PC-9 (cell line): ENCODE measurements around the gene C19orf25. TPM values are rescaled to one million over a fixed set of nuclear protein-coding genes. Genes with fewer than 3 reads are reported as not detected.

ENCODE experiments used
- BruUV-seq: library from RNA; stranded (reverse); fragments of 400-500 nt; replicated peaks from 2 replicates; lab custom pipeline; 2021; lab: Mats Ljungman, UMichigan
- CTCF ChIA-PET: fragments of 300-600 bp; sonication (Branson Sonifier 250); formaldehyde crosslinking; loops from one replicate; lab custom pipeline; 2022; ENCODE audit warnings: antibody characterized with exemption; lab: Charles Lee
- POLR2A ChIA-PET: fragments of 300-600 bp; sonication (Branson Sonifier 250); formaldehyde crosslinking; loops from one replicate; lab custom pipeline; 2022; ENCODE audit warnings: antibody characterized with exemption; ENCODE audit not compliant: unreplicated experiment; lab: Charles Lee
- DNase-seq, 2 experiments: peaks; one replicate each; pipeline versions ENCODE4 v3.0.0 to v3.0.0-alpha.2; 2015 to 2022; ENCODE audit warnings: mixed read lengths in 1 of 2
- H2AFZ ChIP-seq: fragments of 200-600 bp; sonication (generic); 2 replicates; pipeline ENCODE4 v1.8.1; 2017; ENCODE audit warnings: antibody characterized with exemption
- H3F3A ChIP-seq: fragments of 200-600 bp; sonication (generic); 2 replicates; pipeline ENCODE4 v1.8.1; 2017; ENCODE audit warnings: antibody characterized with exemption, mild to moderate bottlenecking, low read depth; ENCODE audit not compliant: insufficient read depth
- H3K27ac ChIP-seq: fragments of 200-600 bp; sonication (generic); 2 replicates; pipeline ENCODE4 v1.6.1; 2016; ENCODE audit warnings: mixed run types
- H3K27me3 ChIP-seq: fragments of 200-600 bp; sonication (generic); 2 replicates; pipeline ENCODE4 v1.6.1; 2016; ENCODE audit warnings: low read depth, mixed run types; ENCODE audit not compliant: insufficient read depth
- H3K36me3 ChIP-seq: fragments of 200-600 bp; sonication (generic); 2 replicates; pipeline ENCODE4 v1.6.1; 2016; ENCODE audit warnings: low read depth, mixed run types
- H3K4me1 ChIP-seq: fragments of 200-600 bp; sonication (generic); replicated peaks from 2 replicates; pipeline ENCODE4 v1.6.1; 2016; ENCODE audit warnings: mixed run types; ENCODE audit not compliant: insufficient read depth
- H3K4me2 ChIP-seq: fragments of 200-600 bp; sonication (generic); 2 replicates; pipeline ENCODE4 v1.6.1; 2017; ENCODE audit warnings: mixed run types
- H3K4me3 ChIP-seq: fragments of 200-600 bp; sonication (generic); 2 replicates; pipeline ENCODE4 v1.6.1; 2016; ENCODE audit warnings: mixed run types
- H3K79me2 ChIP-seq: fragments of 200-600 bp; sonication (generic); 2 replicates; pipeline ENCODE4 v1.6.1; 2017; ENCODE audit warnings: low read depth, mixed run types
- H3K9me2 ChIP-seq: fragments of 200-600 bp; sonication (generic); 2 replicates; pipeline ENCODE4 v1.8.1; 2017; ENCODE audit warnings: mild to moderate bottlenecking; ENCODE audit not compliant: insufficient read depth
- H3K9me3 ChIP-seq: fragments of 200-600 bp; sonication (generic); 2 replicates; pipeline ENCODE4 v1.8.1; 2016; ENCODE audit warnings: low read depth; ENCODE audit not compliant: insufficient read depth
- H4K20me1 ChIP-seq: fragments of 200-600 bp; sonication (generic); 2 replicates; pipeline ENCODE4 v1.8.1; 2017; ENCODE audit not compliant: insufficient read depth
- CTCF ChIP-seq: fragments of 200-600 bp; sonication (generic); conservative IDR thresholded peaks from 2 replicates; pipeline ENCODE4 v1.6.1; 2017; ENCODE audit warnings: mixed run types, antibody characterized with exemption, mild to moderate bottlenecking, moderate library complexity
- EZH2 ChIP-seq: fragments of 200-600 bp; sonication (generic); IDR thresholded peaks from 2 replicates; pipeline ENCODE4 v1.8.0; 2017; ENCODE audit warnings: antibody characterized with exemption, low read depth
- intact Hi-C: fragments of 100-400 bp; cut with micrococcal nuclease; formaldehyde crosslinking; loops from one replicate; pipeline ENCODE4 v1.10.0; 2022; ENCODE audit not compliant: unreplicated experiment
- total RNA-seq: library from RNA; stranded (reverse); gene quantifications from 2 replicates; pipeline ENCODE4 v1.2.3, GENCODE V29; 2021

The C19orf25 gene
- total RNA-seq, 1 experiment from 2014 or later, result 28.0 TPM

DNA sequence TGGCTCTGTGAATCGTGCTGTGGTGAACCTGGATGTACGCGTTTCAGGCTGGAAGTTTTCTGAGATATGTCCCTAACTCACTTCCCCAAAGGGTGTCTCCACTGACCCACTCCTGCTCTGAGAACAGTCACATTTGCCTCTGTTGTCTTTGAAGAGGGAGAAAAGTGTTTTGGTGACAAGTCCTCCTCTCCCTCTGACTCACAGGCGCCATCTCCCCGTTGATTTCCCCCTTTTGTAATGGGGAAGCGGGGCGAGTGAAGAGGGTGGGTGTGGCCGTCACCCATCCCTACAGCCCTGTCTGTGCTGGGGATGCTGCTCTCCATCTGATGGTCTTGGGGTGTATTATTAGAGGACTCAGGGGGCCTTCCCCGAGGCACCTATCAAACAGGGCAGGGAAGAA is 19.5 kb downstream of the C19orf25 start:
- Histone ChIP-seq H3K4me3 (no peak overlapping the region), H2AFZ (no peak overlapping the region), H3K36me3 (no peaks in the 10 kb centered on the region), H3K4me1 (no peaks in the 10 kb centered on the region), H3K9me2 (no peaks in the 10 kb centered on the region), H3K9me3 (no peaks in the 10 kb centered on the region), H3F3A (peaks cover 8% of the 10 kb centered on the region), H3K79me2 (no peaks in the 10 kb centered on the region), H3K4me2 (no peak overlapping the region), H3K27me3 (no peaks in the 10 kb centered on the region), H4K20me1 (no peaks in the 10 kb centered on the region), H3K27ac (no peak overlapping the region)
- TF ChIP-seq EZH2 (no peak), CTCF (no peak)
- BruUV-seq, result no TSS peak
- ChIA-PET CTCF (no interaction called here), POLR2A (no interaction called here)
- intact Hi-C loops, result loop anchor here (5.0 kb wide), 1 partner anchor 52 kb away; the partner anchor contains the start of gene DAZAP1
- DNase-seq, result no peak

GRCh38 chr19:1457892-1458291 is 21.1 kb downstream of the C19orf25 start:
- Histone ChIP-seq H3K9me3 (no peaks in the 10 kb centered on the region), H3K36me3 (no peaks in the 10 kb centered on the region), H3K4me3 (no peak overlapping the region), H3K4me1 (no peaks in the 10 kb centered on the region), H3F3A (peaks cover 10% of the 10 kb centered on the region), H4K20me1 (no peaks in the 10 kb centered on the region), H3K27ac (no peak overlapping the region), H2AFZ (no peak overlapping the region), H3K9me2 (no peaks in the 10 kb centered on the region), H3K27me3 (no peaks in the 10 kb centered on the region), H3K79me2 (no peaks in the 10 kb centered on the region), H3K4me2 (no peak overlapping the region)
- DNase-seq, result no peak
- TF ChIP-seq EZH2, result no peak
- TF ChIP-seq CTCF, result no peak
- intact Hi-C loops, result loop anchor here (5.0 kb wide), 1 partner anchor 51 kb away; the partner anchor contains the start of gene DAZAP1
- no TSS peak for BruUV-seq
- CTCF ChIA-PET, result no interaction called here
- POLR2A ChIA-PET, result no interaction called here

- no peaks in the 10 kb centered on the region for H3K79me2 ChIP-seq
- POLR2A ChIA-PET, result no interaction called here
- CTCF ChIA-PET, result no interaction called here
- H3K4me3 ChIP-seq, result no peak overlapping the region
- BruUV-seq, result no TSS peak
- no peaks in the 10 kb centered on the region for H3K4me1 ChIP-seq
- H2AFZ ChIP-seq, result no peak overlapping the region
- no peak overlapping the region for H3K4me2 ChIP-seq
- H3K27me3 ChIP-seq, result no peaks in the 10 kb centered on the region
- DNase-seq, result no peak
- TF ChIP-seq CTCF (no peak), EZH2 (no peak)
- no peaks in the 10 kb centered on the region for H4K20me1 ChIP-seq
- H3K9me3 ChIP-seq, result no peaks in the 10 kb centered on the region
- H3K27ac ChIP-seq, result no peak overlapping the region
- intact Hi-C loops, result loop anchor here (5.0 kb wide), 1 partner anchor 50 kb away; the partner anchor contains the start of gene DAZAP1
- H3K9me2 ChIP-seq, result no peaks in the 10 kb centered on the region
- H3F3A ChIP-seq, result peaks cover 10% of the 10 kb centered on the region
- H3K36me3 ChIP-seq, result no peaks in the 10 kb centered on the region
These were observed 21.8 kb downstream of the C19orf25 start for GRCh38 chr19:1457031-1457739.
